H9 (cell line): ENCODE measurements around the gene TRNP1. TPM values are rescaled to one million over a fixed set of nuclear protein-coding genes. Genes with fewer than 3 reads are reported as not detected.

Source experiments
- DNase-seq: peaks from one replicate; pipeline ENCODE4 v3.0.0-alpha.2; 2017
- H2AFZ ChIP-seq: one replicate; pipeline ENCODE4 v1.6.1; 2013; ENCODE audit warnings: mild to moderate bottlenecking, low read length, control low read depth, moderate library complexity
- H2AK5ac ChIP-seq: 2 replicates; pipeline ENCODE4 v1.6.1; 2013; ENCODE audit warnings: low read length, control low read depth, mixed read lengths; ENCODE audit not compliant: insufficient read length
- H2BK120ac ChIP-seq: one replicate; pipeline ENCODE4 v1.6.1; 2013; ENCODE audit warnings: low read depth, mild to moderate bottlenecking, low read length, control low read depth, inconsistent platforms; ENCODE audit not compliant: poor library complexity, severe bottlenecking
- H2BK12ac ChIP-seq: 2 replicates; pipeline ENCODE4 v1.6.1; 2013; ENCODE audit warnings: low read length, control low read depth, mixed read lengths, low read depth; ENCODE audit not compliant: insufficient read length
- H2BK15ac ChIP-seq: 2 replicates; pipeline ENCODE4 v1.6.1; 2013; ENCODE audit warnings: low read depth, low read length, control low read depth
- H2BK20ac ChIP-seq: one replicate; pipeline ENCODE4 v1.6.1; 2013; ENCODE audit warnings: low read depth, mild to moderate bottlenecking, low read length, control low read depth, inconsistent platforms; ENCODE audit not compliant: poor library complexity, severe bottlenecking
- H2BK5ac ChIP-seq: 2 replicates; pipeline ENCODE4 v1.6.1; 2013; ENCODE audit warnings: low read length, control low read depth, mixed read lengths; ENCODE audit not compliant: insufficient read length
- H3K14ac ChIP-seq: 2 replicates; pipeline ENCODE4 v1.6.1; 2013; ENCODE audit warnings: low read length, control low read depth; ENCODE audit not compliant: insufficient read depth
- H3K18ac ChIP-seq: 2 replicates; pipeline ENCODE4 v1.6.1; 2013; ENCODE audit warnings: low read depth, mild to moderate bottlenecking, mixed read lengths, low read length, control low read depth; ENCODE audit not compliant: insufficient read length
- H3K23ac ChIP-seq: 2 replicates; pipeline ENCODE4 v1.6.1; 2013; ENCODE audit warnings: low read length, control low read depth, mixed read lengths, low read depth; ENCODE audit not compliant: insufficient read length
- H3K23me2 ChIP-seq: 2 replicates; pipeline ENCODE4 v1.6.1; 2013; ENCODE audit warnings: low read depth, mild to moderate bottlenecking, mixed read lengths, low read length, control low read depth; ENCODE audit not compliant: insufficient read length, poor library complexity, severe bottlenecking
- H3K27ac ChIP-seq: 2 replicates; pipeline ENCODE4 v1.5.1; 2013; ENCODE audit warnings: low read length, control low read depth, mixed read lengths, low read depth; ENCODE audit not compliant: insufficient read length
- H3K27me3 ChIP-seq: 2 replicates; pipeline ENCODE4 v1.6.1; 2013; ENCODE audit warnings: low read length, control low read depth, inconsistent platforms; ENCODE audit not compliant: insufficient read depth
- H3K4ac ChIP-seq: 2 replicates; pipeline ENCODE4 v1.6.1; 2013; ENCODE audit warnings: low read depth, mild to moderate bottlenecking, control low read depth, inconsistent platforms, low read length, moderate library complexity
- H3K4me1 ChIP-seq: 2 replicates; pipeline ENCODE4 v1.6.1; 2013; ENCODE audit warnings: low read length, control low read depth, inconsistent platforms; ENCODE audit not compliant: insufficient read depth
- H3K4me2 ChIP-seq: 2 replicates; pipeline ENCODE4 v1.6.1; 2013; ENCODE audit warnings: low read length, control low read depth, mixed read lengths; ENCODE audit not compliant: insufficient read length, insufficient read depth
- H3K56ac ChIP-seq: 2 replicates; pipeline ENCODE4 v1.6.1; 2013; ENCODE audit warnings: low read depth, mild to moderate bottlenecking, mixed read lengths, low read length, control low read depth; ENCODE audit not compliant: insufficient read length
- H3K79me1 ChIP-seq: 2 replicates; pipeline ENCODE4 v1.6.1; 2013; ENCODE audit warnings: low read depth, mild to moderate bottlenecking, moderate library complexity, low read length, control low read depth, inconsistent platforms; ENCODE audit not compliant: insufficient read depth, poor library complexity, severe bottlenecking
- H3K79me2 ChIP-seq: 2 replicates; pipeline ENCODE4 v1.6.1; 2013; ENCODE audit warnings: low read length, control low read depth, inconsistent platforms; ENCODE audit not compliant: insufficient read depth
- H3K9ac ChIP-seq: 2 replicates; pipeline ENCODE4 v1.6.1; 2013; ENCODE audit warnings: low read length, control low read depth, mixed read lengths; ENCODE audit not compliant: insufficient read length; ENCODE audit errors: extremely low read depth
- H3K9me3 ChIP-seq: one replicate; pipeline ENCODE4 v1.6.1; 2013; ENCODE audit warnings: low read depth, low read length, inconsistent platforms; ENCODE audit not compliant: control insufficient read depth
- H3T11ph ChIP-seq: one replicate; pipeline ENCODE4 v1.6.1; 2013; ENCODE audit warnings: mild to moderate bottlenecking, low read length, control low read depth, inconsistent platforms
- H4K20me1 ChIP-seq: one replicate; pipeline ENCODE4 v1.6.1; 2013; ENCODE audit not compliant: control insufficient read depth, insufficient read length, insufficient read depth
- H4K5ac ChIP-seq: 2 replicates; pipeline ENCODE4 v1.6.1; 2013; ENCODE audit warnings: low read depth, mild to moderate bottlenecking, mixed read lengths, low read length, control low read depth; ENCODE audit not compliant: insufficient read length
- H4K8ac ChIP-seq: replicated peaks from 2 replicates; pipeline ENCODE4 v1.6.1; 2013; ENCODE audit warnings: low read length, control low read depth, mixed read lengths, low read depth; ENCODE audit not compliant: insufficient read length
- H4K91ac ChIP-seq: 2 replicates; pipeline ENCODE4 v1.6.1; 2013; ENCODE audit warnings: low read depth, mild to moderate bottlenecking, moderate library complexity, mixed read lengths, low read length, control low read depth; ENCODE audit not compliant: insufficient read length
- H3K27ac Mint-ChIP-seq, 3 experiments: 2 replicates in 2 of 3; 3 replicates in 1 of 3; pipeline ENCODE4 v1.8.0; 2020 to 2021; ENCODE audit warnings: mixed read lengths in 3 of 3, mild to moderate bottlenecking in 1 of 3, moderate library complexity in 1 of 3
- H3K27me3 Mint-ChIP-seq: 2 replicates; pipeline ENCODE4 v1.8.0; 2021; ENCODE audit warnings: low read depth, mild to moderate bottlenecking, moderate library complexity, mixed read lengths
- H3K36me3 Mint-ChIP-seq, 3 experiments: 2 replicates in 2 of 3; 3 replicates in 1 of 3; pipeline ENCODE4 v1.8.0; 2020 to 2021; ENCODE audit warnings: low read depth in 3 of 3, mixed read lengths in 3 of 3; ENCODE audit not compliant: insufficient read depth in 1 of 3
- H3K4me1 Mint-ChIP-seq, 2 experiments: 2 replicates each; pipeline ENCODE4 v1.8.0; 2020; ENCODE audit warnings: mixed read lengths in 2 of 2
- H3K4me3 Mint-ChIP-seq, 2 experiments: 2 replicates in 1 of 2; 3 replicates in 1 of 2; pipeline ENCODE4 v1.8.0; 2020 to 2021; ENCODE audit warnings: mild to moderate bottlenecking in 2 of 2, mixed read lengths in 2 of 2, moderate library complexity in 1 of 2
- H3K9me3 Mint-ChIP-seq, 2 experiments: 2 replicates in 1 of 2; 3 replicates in 1 of 2; pipeline ENCODE4 v1.8.0; 2020; ENCODE audit warnings: mild to moderate bottlenecking in 2 of 2, mixed read lengths in 2 of 2, moderate library complexity in 1 of 2
- CTCF ChIP-seq: fragments of 200-600 bp; sonication (generic); conservative IDR thresholded peaks from 3 replicates; pipeline ENCODE4 v1.8.0; 2021; ENCODE audit warnings: antibody characterized with exemption, mild to moderate bottlenecking
- WGBS: extraction: QIAGEN DNeasy Blood & Tissue Kit; methylation state at CpG from one replicate; pipeline ENCODE4 v1.1.7; 2013; ENCODE audit warnings: missing lambda C conversion rate, low lambda C conversion rate, mixed read lengths; ENCODE audit not compliant: insufficient read length; ENCODE audit errors: extremely low coverage; 5-methylcytosine and 5-hydroxymethylcytosine counted together
- total RNA-seq: library from RNA; stranded (reverse); gene quantifications from 2 replicates; pipeline ENCODE4 v1.2.1, GENCODE V29; 2021

TRNP1 gene
- total RNA-seq, 1 experiment from 2014 or later = 39.0 TPM

GRCh38 chr1:26949266-26949925 lies 44.1 kb upstream of the TRNP1 start:
- Histone ChIP-seq H3K79me1 (no peaks in the 10 kb centered on the region), H2BK15ac (no peak overlapping the region), H2BK120ac (no peak overlapping the region), H2BK20ac (no peak overlapping the region), H4K20me1 (no peaks in the 10 kb centered on the region), H3K79me2 (no peaks in the 10 kb centered on the region), H3K14ac (no peak overlapping the region), H4K5ac (no peak overlapping the region), H3K56ac (no peak overlapping the region), H3K4me2 (no peak overlapping the region), H3K9me3 (no peaks in the 10 kb centered on the region), H4K91ac (no peak overlapping the region), H2AK5ac (no peak overlapping the region), H3T11ph (no peak overlapping the region), H2BK12ac (no peak overlapping the region), H2BK5ac (no peak overlapping the region), H3K9ac (no peak overlapping the region), H4K8ac (no peak overlapping the region), H3K4me1 (no peaks in the 10 kb centered on the region), H3K27me3 (no peaks in the 10 kb centered on the region), H3K18ac (no peak overlapping the region), H3K27ac (no peak overlapping the region), H3K23me2 (no peaks in the 10 kb centered on the region), H2AFZ (no peak overlapping the region), H3K4ac (no peak overlapping the region), H3K23ac (no peak overlapping the region)
- WGBS = no CpG with 5 or more reads among the region's 1 CpG
- Mint-ChIP-seq H3K4me3 (no peak overlapping the region), H3K27me3 (no peaks in the 10 kb centered on the region), H3K9me3 (no peaks in the 10 kb centered on the region), H3K27ac (peak overlapping the region in 2 of 3 experiments; percentile 71 to 73; a peak in 4 of 7 replicates), H3K36me3 (peaks cover 24 to 65% (median 62%) of the 10 kb centered on the region in 3 experiments; a peak in 6 of 7 replicates), H3K4me1 (no peaks in the 10 kb centered on the region)
- TF ChIP-seq CTCF = no peak
- no peak for DNase-seq
